ENCODE data around the gene L3MBTL4. TPM values are rescaled to one million over a fixed set of nuclear protein-coding genes. Genes with fewer than 3 reads are reported as not detected.
"Not testable (repeated sequence)": the region's sequence is repeated elsewhere in the genome, so short reads cannot be mapped to it uniquely, and the experiment has no call there.

The L3MBTL4 gene
- total RNA-seq, 1 donor from 2014 or later: 17.5 TPM

DNA sequence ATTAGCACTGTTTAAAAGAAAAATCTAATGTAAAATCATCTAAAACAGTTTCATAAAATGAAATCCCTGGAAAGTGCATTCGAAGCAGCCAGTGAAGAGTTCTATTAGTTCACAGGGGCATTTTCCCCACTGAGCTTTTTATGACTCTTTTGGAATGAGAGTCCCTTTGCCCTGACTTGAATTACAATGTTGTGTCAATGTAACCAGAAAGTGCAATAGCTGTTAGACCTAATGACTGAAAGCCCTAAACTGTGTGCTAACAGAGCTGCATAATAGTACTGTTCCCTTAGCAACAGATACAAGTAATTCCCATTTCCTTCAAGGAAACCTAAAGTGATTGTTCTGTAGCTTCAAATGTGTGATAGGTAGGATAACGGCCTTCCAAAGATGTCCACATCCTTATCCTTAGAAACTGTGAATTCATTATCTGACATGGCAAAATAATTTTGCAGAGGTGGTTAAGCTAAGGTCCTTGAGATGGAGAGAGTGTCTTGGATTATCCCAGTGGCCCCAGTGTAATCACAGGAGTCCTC is 134.4 kb downstream of the L3MBTL4 start:
- H3K4me1 Mint-ChIP-seq: no peaks in the 10 kb centered on the region
- DNase-seq (ENCODE audit: low spot score in 2 of 2, unreplicated experiment in 2 of 2): no peak
- H3K27ac Mint-ChIP-seq: no peak overlapping the region
- H3K4me3 Mint-ChIP-seq: no peak overlapping the region
- peaks cover 14% of the 10 kb centered on the region for H3K36me3 Mint-ChIP-seq
- peaks cover under 1% of the 10 kb centered on the region for H3K27me3 Mint-ChIP-seq (ENCODE audit: low read depth)
- H3K9me3 Mint-ChIP-seq: no peaks in the 10 kb centered on the region
- TF ChIP-seq, protein P1, sequence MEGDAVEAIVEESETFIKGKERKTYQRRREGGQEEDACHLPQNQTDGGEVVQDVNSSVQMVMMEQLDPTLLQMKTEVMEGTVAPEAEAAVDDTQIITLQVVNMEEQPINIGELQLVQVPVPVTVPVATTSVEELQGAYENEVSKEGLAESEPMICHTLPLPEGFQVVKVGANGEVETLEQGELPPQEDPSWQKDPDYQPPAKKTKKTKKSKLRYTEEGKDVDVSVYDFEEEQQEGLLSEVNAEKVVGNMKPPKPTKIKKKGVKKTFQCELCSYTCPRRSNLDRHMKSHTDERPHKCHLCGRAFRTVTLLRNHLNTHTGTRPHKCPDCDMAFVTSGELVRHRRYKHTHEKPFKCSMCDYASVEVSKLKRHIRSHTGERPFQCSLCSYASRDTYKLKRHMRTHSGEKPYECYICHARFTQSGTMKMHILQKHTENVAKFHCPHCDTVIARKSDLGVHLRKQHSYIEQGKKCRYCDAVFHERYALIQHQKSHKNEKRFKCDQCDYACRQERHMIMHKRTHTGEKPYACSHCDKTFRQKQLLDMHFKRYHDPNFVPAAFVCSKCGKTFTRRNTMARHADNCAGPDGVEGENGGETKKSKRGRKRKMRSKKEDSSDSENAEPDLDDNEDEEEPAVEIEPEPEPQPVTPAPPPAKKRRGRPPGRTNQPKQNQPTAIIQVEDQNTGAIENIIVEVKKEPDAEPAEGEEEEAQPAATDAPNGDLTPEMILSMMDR (IDR thresholded peaks at IDR 0.05; ENCODE audit: unreplicated experiment): no peak

DNA sequence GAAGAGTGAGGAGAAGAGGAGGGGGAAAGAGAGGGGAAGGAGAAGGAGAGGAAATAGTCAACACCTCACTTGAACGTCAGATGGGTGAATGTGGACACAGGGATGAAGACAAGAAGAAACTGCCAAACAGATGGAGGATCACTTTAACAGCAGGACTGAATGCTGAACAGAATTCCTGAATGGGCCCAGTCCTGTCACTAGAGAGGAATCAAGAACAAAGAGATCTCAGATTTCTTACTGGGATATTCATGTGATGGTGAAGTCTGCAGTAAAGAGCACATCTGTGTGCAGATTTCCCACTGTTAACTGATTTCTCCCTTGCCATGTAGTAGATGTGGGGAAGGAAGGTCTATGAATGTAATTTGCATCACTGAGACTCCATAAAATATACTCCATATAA is 135.4 kb downstream of the L3MBTL4 start:
- no peak for DNase-seq (ENCODE audit: low spot score in 2 of 2, unreplicated experiment in 2 of 2)
- Mint-ChIP-seq H3K27ac (no peak overlapping the region), H3K36me3 (peaks cover 8% of the 10 kb centered on the region), H3K4me3 (no peak overlapping the region), H3K9me3 (no peaks in the 10 kb centered on the region), H3K27me3 (ENCODE audit: low read depth) (peaks cover 5% of the 10 kb centered on the region), H3K4me1 (no peaks in the 10 kb centered on the region)
- TF ChIP-seq, protein P1 (IDR thresholded peaks at IDR 0.05; ENCODE audit: unreplicated experiment): no peak

DNA sequence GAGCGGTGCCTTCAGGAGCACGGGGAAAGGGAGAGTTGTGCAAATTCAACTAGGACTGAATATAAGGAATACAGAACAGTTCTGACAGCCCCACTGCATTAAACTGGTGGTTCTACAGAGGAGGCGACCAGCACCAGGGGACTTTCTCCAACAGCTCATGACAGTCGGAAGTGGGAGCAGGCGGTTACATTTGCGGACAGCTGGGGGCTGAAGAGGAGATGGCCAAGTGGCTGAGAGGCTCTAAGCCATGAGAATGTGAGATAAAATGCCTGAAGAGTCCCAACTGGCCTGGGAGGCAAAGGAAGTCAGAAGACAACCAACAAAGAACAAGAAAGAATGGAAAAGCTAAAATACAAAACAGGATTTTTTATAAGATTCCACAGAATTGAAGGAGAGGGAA is 141.3 kb downstream of the L3MBTL4 start:
- Mint-ChIP-seq H3K9me3 (no peaks in the 10 kb centered on the region), H3K4me1 (no peaks in the 10 kb centered on the region), H3K36me3 (peaks cover 8% of the 10 kb centered on the region), H3K4me3 (no peak overlapping the region), H3K27me3 (ENCODE audit: low read depth) (peaks cover 24% of the 10 kb centered on the region), H3K27ac (no peak overlapping the region)
- no peak for DNase-seq (ENCODE audit: low spot score in 2 of 2, unreplicated experiment in 2 of 2)
- TF ChIP-seq, protein P1 (IDR thresholded peaks at IDR 0.05; ENCODE audit: unreplicated experiment): no peak

DNA sequence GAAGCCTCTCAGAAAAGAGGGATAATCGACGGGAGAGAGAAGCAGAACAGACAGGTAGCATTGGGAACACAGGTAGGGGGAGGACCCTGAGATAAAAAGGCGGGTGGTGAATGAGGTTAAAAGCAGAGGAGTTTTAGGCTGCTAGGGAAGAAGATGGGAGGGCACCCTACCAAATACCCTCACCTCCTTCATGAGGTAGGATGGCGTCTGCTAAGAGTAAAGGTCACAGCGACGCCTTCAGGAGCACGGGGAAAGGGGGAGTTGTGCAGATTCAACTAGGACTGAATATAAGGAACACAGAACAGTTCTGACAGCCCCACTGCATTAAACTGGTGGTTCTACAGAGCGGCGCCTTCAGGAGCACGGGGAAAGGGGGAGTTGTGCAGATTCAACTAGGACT is 142.6 kb downstream of the L3MBTL4 start:
- H3K4me1 Mint-ChIP-seq; H3K27ac Mint-ChIP-seq; H3K9me3 Mint-ChIP-seq; H3K36me3 Mint-ChIP-seq; H3K4me3 Mint-ChIP-seq; DNase-seq (ENCODE audit: low spot score in 2 of 2, unreplicated experiment in 2 of 2): not testable (repeated sequence)
- peaks cover 24% of the 10 kb centered on the region for H3K27me3 Mint-ChIP-seq (ENCODE audit: low read depth)

DNA sequence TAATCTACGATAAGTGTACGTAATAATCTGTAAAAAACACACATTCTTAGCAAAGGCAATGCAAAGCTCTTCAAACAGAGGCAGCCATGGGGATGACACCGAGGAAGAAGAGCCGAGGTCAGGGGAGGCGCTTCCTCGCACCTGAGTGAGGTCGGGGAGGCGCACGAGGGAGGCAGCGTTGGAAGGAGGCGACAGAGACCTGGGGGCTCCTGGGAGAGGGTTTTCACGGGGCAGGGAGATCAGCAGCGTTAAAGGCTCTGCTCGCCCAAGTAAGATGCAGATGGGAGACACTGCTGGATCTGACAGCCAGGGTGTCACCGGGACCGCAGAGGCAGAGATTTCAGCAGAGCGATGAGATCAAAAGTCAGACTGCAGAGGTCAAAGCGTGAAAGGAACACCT is 143.1 kb downstream of the L3MBTL4 start:
- no peaks in the 10 kb centered on the region for H3K9me3 Mint-ChIP-seq
- TF ChIP-seq, protein P1 (IDR thresholded peaks at IDR 0.05; ENCODE audit: unreplicated experiment): no peak

DNA sequence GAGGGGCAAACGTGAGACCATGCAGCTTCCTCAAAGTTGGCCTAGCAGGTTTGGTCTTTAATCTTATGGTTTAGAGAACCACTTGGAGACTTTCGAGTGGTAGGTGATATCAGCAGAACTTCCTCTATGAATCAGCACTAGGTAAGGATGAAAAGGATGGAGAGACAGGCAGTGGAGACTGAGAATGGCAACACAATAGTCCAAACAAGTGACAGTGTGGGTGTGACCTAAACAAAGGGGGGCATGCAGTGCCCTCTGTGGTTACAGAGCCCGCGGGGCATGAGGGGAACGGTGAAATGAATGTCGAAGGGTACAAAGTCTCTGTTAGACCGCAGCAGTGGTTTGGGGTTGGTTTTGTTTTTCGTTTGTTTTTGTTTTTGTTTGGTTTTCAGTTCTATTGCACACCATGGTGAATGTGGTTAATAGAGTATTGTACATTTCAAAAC is 143.9 kb downstream of the L3MBTL4 start:
- H3K27me3 Mint-ChIP-seq (ENCODE audit: low read depth): peaks cover 24% of the 10 kb centered on the region
- H3K9me3 Mint-ChIP-seq: no peaks in the 10 kb centered on the region
- H3K36me3 Mint-ChIP-seq: peaks cover 8% of the 10 kb centered on the region
- TF ChIP-seq, protein P1 (IDR thresholded peaks at IDR 0.05; ENCODE audit: unreplicated experiment): no peak
- no peak overlapping the region for H3K4me3 Mint-ChIP-seq
- no peak for DNase-seq (ENCODE audit: low spot score in 2 of 2, unreplicated experiment in 2 of 2)
- H3K4me1 Mint-ChIP-seq: no peaks in the 10 kb centered on the region
- H3K27ac Mint-ChIP-seq: no peak overlapping the region

More for the DNA sequence above, 143.1 kb downstream of the L3MBTL4 start:
- H3K27ac Mint-ChIP-seq: no peak overlapping the region
- no peak for DNase-seq (ENCODE audit: low spot score in 2 of 2, unreplicated experiment in 2 of 2)
- H3K4me1 Mint-ChIP-seq: no peaks in the 10 kb centered on the region
- peaks cover 24% of the 10 kb centered on the region for H3K27me3 Mint-ChIP-seq (ENCODE audit: low read depth)
- H3K4me3 Mint-ChIP-seq: no peak overlapping the region
- peaks cover 8% of the 10 kb centered on the region for H3K36me3 Mint-ChIP-seq
